GM10847 (cell line): ENCODE results near the gene PRRG3.

ENCODE experiments used
- POLR2A ChIP-seq: IDR thresholded peaks from 2 replicates; pipeline ENCODE4 v1.6.1; 2011; ENCODE audit not compliant: insufficient read length; ENCODE audit errors: extremely low read depth

Gene PRRG3

GRCh38 chrX:151694661-151695582 is at the start of gene PRRG3:
Gene PRRG3 (plus strand): TSS chrX:151695458. CDS start chrX:151698815, 3,357 bp downstream.
- no peak for TF ChIP-seq POLR2A

DNA sequence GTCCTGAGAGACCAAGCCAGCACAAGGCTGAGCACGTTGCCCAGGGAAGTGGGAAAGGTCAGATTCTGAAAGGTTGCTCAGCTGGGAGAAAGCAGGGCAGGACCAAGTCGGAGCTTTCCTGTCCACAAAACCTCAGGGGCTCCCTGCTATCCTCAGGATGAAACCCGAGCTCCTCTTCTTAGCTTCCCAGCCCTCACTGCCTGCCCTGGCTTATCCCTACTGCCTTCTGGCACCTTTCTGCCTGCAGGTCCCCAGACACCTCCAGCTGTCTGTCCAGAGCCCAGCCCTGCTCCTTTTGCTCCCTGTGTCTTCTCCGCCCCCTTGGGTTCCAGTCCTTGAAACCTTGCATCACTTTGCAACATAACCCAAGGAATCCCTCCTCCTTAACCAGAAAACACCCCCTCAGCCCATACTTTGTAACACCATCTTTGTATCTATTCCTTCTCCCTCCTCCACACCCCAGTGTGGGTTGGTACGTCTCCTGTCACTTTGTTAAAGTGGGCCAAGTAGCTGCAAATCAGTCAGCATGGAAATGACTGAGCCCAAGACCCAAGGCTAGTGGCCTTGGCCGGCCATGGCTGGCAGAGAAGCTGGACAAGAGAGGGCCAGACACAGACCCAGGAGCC is 20.0 kb upstream of the PRRG3 start:
- no peak for TF ChIP-seq POLR2A

- TF ChIP-seq POLR2A = no peak
Measured at GRCh38 chrX:151676196-151676595, 19.1 kb upstream of the PRRG3 start.

DNA sequence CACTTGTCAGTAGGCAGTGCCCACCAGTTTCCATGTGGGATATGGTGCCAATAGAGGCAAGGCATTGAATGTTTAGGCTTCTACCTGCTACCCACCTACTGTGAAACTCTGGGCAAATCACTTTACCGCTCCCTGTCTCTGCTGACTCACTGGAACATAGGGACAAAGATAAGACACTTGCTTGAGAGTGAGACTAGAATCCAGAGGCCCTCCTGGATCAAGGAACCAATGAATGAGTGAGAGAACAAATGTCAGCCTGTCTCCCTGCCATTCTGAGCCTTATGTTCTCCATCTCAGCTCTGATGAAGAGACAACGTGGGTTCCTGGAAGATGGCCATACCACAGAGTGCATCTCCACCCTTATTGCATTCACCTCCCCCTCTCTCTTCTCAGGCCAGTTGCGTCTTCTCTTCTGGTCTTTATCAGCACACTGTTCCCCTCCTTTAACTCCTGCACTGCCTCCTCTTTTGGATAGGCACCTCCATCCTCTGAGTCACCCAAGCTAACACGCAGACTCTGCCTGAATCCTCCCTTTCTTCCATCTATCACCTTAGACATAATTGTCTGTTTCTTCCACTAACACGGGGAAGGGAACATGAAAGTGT is 15.4 kb upstream of the PRRG3 start:
- no peak for TF ChIP-seq POLR2A

GRCh38 chrX:151680805-151681204 is 14.5 kb upstream of the PRRG3 start:
- TF ChIP-seq POLR2A = no peak

- no peak for TF ChIP-seq POLR2A
Measured at GRCh38 chrX:151687635-151688034, 7.6 kb upstream of the PRRG3 start.

GRCh38 chrX:151688695-151689094 is 6.6 kb upstream of the PRRG3 start:
- TF ChIP-seq POLR2A = no peak

- no peak for TF ChIP-seq POLR2A
Measured at GRCh38 chrX:151692825-151693224, 2.4 kb upstream of the PRRG3 start.

DNA sequence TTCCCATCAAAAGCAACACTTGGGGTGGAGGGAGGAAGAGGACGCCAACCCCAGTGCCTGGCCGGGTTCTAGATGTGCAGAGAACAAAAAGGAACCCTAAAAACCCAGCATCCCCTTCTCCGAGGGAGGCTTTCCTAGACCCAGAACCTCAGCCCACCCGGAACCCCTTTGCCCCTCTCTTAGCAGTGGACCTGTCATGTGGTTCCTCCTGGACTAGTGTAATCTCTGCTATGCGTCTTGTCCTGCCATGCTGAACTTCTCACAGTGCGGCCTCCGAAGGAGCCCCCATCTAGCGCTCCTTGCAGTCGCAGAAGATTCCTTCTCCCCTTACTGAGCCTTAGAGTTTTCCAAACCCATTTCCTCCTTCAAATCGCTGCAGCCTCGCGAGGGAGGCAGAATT is 1.1 kb upstream of the PRRG3 start:
- no peak for TF ChIP-seq POLR2A

GRCh38 chrX:151695583-151696340 is 504 bp downstream of the PRRG3 start:
- no peak for TF ChIP-seq POLR2A

GRCh38 chrX:151697522-151697921 is 2.3 kb downstream of the PRRG3 start:
- no peak for TF ChIP-seq POLR2A

GRCh38 chrX:151698485-151698884 is 3.2 kb downstream of the PRRG3 start:
- no peak for TF ChIP-seq POLR2A

- TF ChIP-seq POLR2A = no peak
Measured at GRCh38 chrX:151699746-151700145, 4.5 kb downstream of the PRRG3 start.

DNA sequence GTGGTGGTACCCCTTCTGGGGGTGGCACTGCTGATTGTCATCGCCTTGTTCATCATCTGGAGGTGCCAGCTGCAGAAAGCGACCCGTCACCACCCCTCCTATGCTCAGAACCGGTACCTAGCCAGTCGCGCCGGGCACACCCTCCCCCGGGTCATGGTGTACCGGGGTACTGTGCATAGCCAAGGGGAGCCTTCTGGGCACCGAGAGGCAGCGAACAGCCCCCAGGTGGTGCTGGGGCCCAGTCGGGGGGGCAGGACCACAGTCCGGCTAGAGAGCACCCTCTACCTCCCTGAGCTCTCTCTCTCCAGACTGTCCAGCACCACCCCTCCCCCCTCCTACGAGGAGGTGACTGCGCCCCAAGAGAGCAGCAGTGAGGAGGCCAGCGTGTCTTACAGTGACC is 5.3 kb downstream of the PRRG3 start:
- TF ChIP-seq POLR2A = no peak

- no peak for TF ChIP-seq POLR2A
Measured at GRCh38 chrX:151701071-151701470, 5.8 kb downstream of the PRRG3 start.
